SH-SY5Y (cell line): ENCODE results near the gene JAKMIP2.

Experiments used
- GATA2 ChIP-seq: IDR thresholded peaks from 2 replicates; pipeline ENCODE4 v1.6.1; 2011; ENCODE audit warnings: mild to moderate bottlenecking, low read depth, low read length
- GATA3 ChIP-seq: IDR thresholded peaks from 2 replicates; pipeline ENCODE4 v1.6.1; 2011; ENCODE audit warnings: low read depth, mild to moderate bottlenecking, low read length, moderate library complexity

DNA sequence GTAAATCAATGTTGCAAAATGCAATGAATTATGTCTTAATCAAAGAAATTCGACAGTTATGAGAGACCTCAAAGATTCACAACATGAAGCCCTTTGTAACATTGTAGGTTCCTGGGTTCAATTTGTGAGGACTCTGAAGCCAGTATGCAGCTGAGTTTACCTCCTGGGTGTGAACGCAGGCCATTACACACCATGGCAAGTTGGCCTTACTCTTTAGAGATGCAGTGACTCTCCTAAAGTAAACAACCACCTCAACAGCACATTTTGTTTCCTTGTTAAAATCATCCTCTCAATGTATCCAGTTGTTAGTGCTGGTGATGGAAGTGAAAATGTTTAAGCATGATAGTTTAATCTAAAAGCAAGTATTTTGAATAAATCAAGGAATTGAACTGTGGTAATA lies 73.8 kb downstream of the JAKMIP2 start:
- TF ChIP-seq GATA2 (no peak), GATA3 (no peak)
